ENCODE measurements around the gene CARD9.

DNA sequence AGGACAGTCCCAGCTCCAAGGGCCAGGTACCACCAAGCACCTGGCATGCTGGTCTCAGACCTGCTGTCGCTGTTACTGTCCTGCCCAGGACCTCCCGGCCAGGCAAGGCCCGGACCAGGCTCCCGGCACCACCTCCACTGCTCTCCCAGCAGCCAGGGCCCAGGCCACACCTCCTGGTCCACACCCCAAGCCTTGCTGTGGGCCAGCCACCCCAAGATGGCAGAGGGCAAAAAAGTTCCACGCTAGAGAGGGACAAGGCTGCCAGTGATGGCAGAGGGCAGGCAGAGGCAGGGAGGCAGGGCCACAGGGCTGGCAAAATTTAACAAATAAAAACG is 11.1 kb downstream of the CARD9 start:
- TF ChIP-seq, protein P1, sequence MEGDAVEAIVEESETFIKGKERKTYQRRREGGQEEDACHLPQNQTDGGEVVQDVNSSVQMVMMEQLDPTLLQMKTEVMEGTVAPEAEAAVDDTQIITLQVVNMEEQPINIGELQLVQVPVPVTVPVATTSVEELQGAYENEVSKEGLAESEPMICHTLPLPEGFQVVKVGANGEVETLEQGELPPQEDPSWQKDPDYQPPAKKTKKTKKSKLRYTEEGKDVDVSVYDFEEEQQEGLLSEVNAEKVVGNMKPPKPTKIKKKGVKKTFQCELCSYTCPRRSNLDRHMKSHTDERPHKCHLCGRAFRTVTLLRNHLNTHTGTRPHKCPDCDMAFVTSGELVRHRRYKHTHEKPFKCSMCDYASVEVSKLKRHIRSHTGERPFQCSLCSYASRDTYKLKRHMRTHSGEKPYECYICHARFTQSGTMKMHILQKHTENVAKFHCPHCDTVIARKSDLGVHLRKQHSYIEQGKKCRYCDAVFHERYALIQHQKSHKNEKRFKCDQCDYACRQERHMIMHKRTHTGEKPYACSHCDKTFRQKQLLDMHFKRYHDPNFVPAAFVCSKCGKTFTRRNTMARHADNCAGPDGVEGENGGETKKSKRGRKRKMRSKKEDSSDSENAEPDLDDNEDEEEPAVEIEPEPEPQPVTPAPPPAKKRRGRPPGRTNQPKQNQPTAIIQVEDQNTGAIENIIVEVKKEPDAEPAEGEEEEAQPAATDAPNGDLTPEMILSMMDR (conservative IDR thresholded peaks at IDR 0.05; ENCODE audit: low read depth, low read length) = no peak
- TF ChIP-seq POLR2A (IDR thresholded peaks at IDR 0.05; ENCODE audit: low read depth, low read length) (peak; percentile 40), CHD1 (IDR thresholded peaks at IDR 0.05; ENCODE audit: low read depth, low read length) (no peak), CEBPB (IDR thresholded peaks at IDR 0.05; ENCODE audit: low read depth, low read length) (no peak), MXI1 (IDR thresholded peaks at IDR 0.05; ENCODE audit: borderline replicate concordance, low read depth, low read length) (no peak), RAD21 (IDR thresholded peaks at IDR 0.05; ENCODE audit: low read length) (no peak), RFX5 (IDR thresholded peaks at IDR 0.05; ENCODE audit: low read depth, low read length) (no peak), SMC3 (IDR thresholded peaks at IDR 0.05; ENCODE audit: low read depth, low read length) (no peak)
- TF ChIP-seq, protein P2, sequence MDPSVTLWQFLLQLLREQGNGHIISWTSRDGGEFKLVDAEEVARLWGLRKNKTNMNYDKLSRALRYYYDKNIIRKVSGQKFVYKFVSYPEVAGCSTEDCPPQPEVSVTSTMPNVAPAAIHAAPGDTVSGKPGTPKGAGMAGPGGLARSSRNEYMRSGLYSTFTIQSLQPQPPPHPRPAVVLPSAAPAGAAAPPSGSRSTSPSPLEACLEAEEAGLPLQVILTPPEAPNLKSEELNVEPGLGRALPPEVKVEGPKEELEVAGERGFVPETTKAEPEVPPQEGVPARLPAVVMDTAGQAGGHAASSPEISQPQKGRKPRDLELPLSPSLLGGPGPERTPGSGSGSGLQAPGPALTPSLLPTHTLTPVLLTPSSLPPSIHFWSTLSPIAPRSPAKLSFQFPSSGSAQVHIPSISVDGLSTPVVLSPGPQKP (IDR thresholded peaks at IDR 0.05; ENCODE audit: borderline replicate concordance, low read depth, low read length) = no peak
- TF ChIP-seq, protein P3, sequence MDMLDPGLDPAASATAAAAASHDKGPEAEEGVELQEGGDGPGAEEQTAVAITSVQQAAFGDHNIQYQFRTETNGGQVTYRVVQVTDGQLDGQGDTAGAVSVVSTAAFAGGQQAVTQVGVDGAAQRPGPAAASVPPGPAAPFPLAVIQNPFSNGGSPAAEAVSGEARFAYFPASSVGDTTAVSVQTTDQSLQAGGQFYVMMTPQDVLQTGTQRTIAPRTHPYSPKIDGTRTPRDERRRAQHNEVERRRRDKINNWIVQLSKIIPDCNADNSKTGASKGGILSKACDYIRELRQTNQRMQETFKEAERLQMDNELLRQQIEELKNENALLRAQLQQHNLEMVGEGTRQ (IDR thresholded peaks at IDR 0.05; ENCODE audit: low read depth, low read length) = no peak

All from IMR-90 (cell line).